Measurements from ENCODE around the gene MEI1. TPM values are rescaled to one million over a fixed set of nuclear protein-coding genes. Genes with fewer than 3 reads are reported as not detected.
"Not testable (repeated sequence)": the region's sequence is repeated elsewhere in the genome, so short reads cannot be mapped to it uniquely, and the experiment has no call there.

MEI1 gene
- total RNA-seq, 1 donor from 2014 or later, result 26.1 TPM

DNA sequence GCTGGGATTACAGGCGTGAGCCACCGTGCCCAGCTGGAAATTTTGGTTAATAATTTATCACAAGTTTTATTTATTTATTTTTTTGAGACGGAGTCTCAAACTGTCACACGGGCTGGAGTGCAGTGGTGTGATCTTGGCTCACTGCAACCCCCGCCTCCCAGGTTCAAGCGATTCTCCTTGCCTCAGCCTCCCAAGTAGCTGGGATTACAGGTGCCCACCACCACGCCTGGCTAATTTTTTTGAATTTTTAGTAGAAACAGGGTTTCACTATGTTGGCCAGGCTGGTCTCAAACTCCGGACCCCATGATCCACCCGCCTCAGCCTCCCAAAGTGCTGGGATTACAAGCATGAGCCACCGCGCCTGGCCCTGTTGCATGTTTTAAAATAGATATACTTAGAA, 12.4 kb upstream of the MEI1 start:
- H3K9me3 Mint-ChIP-seq; H3K27me3 Mint-ChIP-seq (ENCODE audit: low read depth); intact Hi-C loops (cut with micrococcal nuclease); DNase-seq (ENCODE audit: low spot score): not testable (repeated sequence)
- peak overlapping the region; percentile 99 for H3K4me3 Mint-ChIP-seq (ENCODE audit: low read depth)
- peak overlapping the region; percentile 99 for H3K27ac Mint-ChIP-seq
- peaks cover 29% of the 10 kb centered on the region for H3K36me3 Mint-ChIP-seq (ENCODE audit: low read depth)
- H3K4me1 Mint-ChIP-seq (ENCODE audit: low read depth), result peaks cover 17% of the 10 kb centered on the region

DNA sequence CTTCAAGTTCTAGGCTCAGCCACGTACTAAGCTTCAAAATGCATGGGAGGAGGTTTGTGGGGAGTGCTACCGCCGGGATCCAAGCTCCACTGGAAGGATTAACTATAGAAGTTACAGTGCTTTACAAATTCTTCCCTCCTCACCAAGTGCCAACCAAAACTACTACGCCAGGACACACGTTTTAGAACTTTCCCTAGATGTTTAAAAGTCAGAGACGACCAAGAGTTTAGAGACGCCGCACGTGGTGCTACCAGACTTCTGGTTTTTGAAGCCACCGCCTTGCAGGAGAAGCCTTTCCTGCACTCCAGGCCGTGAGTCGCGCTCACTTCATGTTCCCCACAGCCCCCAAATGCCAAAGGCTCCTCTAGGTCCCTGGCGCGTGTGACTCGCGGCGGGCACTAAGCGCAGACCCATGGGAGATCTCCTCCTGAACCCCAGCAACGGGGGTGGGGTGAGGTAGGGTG, 11.4 kb upstream of the MEI1 start:
- Mint-ChIP-seq H3K9me3 (no peaks in the 10 kb centered on the region), H3K27ac (peak overlapping the region; percentile 99), H3K27me3 (ENCODE audit: low read depth) (no peaks in the 10 kb centered on the region), H3K4me1 (ENCODE audit: low read depth) (peaks cover 14% of the 10 kb centered on the region), H3K36me3 (ENCODE audit: low read depth) (peaks cover 23% of the 10 kb centered on the region), H3K4me3 (ENCODE audit: low read depth) (peak overlapping the region; percentile 99)
- DNase-seq (ENCODE audit: low spot score), result no peak
- intact Hi-C loops (cut with micrococcal nuclease), result loop anchor here (2.0 kb wide), 2 partner anchors 171 to 253 kb away; no protein-coding TSS in a partner anchor

DNA sequence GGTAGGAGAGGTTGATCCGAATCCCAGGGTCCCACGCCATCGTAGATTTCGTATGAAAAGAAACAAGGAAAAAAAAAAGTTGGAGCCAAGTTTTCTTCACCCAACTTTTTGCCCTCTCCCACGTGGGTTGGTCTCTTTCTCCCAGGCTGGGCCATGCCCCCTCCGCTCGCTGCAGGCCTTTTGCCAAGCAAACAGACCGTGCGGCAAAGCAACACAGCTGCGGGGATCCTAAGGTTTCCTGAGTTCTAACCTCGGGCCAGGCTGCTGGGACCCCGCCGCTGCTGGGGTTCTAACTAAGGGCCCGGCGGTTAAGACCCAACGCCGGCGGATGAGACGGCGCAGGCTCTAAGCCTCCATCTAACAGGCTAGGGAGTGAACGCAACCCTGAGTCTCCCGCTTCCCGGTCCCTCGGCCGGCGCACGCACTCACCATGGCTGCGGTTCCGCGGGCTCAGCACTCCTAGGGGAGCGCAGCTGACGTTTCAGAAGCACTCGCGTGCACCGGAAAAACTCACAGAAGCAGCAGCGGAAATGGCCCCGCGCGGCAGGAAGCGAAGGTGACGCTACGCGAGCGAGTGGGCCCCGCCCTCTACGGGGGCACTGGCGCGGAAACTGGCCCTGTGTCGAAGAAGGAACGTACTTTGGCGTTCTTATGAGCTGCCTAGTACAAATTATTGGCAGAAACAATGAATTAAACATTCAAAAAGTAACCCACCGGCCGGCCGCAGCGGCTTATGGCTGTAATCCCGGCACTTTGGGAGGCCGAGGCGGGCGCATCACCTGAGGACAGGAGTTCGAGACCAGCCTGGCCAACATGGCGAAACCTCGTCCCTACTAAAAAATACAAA, 10.7 kb upstream of the MEI1 start, which contains the start of gene SNU13:
Gene SNU13 (minus strand): TSS at position 503 of the 847 bp plus-strand sequence. CDS start 71 bp downstream, at position 432.
- peak within 1 kb of the TSS; percentile 99 for H3K4me3 Mint-ChIP-seq (ENCODE audit: low read depth)
- H3K36me3 Mint-ChIP-seq (ENCODE audit: low read depth), result peaks cover 22% of the 10 kb centered on the region
- no peaks in the 10 kb centered on the region for H3K27me3 Mint-ChIP-seq (ENCODE audit: low read depth)
- H3K4me1 Mint-ChIP-seq (ENCODE audit: low read depth), result peaks cover 14% of the 10 kb centered on the region
- DNase-seq (ENCODE audit: low spot score), result peak; percentile 93
- intact Hi-C loops (cut with micrococcal nuclease), result loop anchor here (2.0 kb wide), 2 partner anchors 170 to 252 kb away; no protein-coding TSS in a partner anchor
- peak within 1 kb of the TSS; percentile 99 for H3K27ac Mint-ChIP-seq
- no peaks in the 10 kb centered on the region for H3K9me3 Mint-ChIP-seq

DNA sequence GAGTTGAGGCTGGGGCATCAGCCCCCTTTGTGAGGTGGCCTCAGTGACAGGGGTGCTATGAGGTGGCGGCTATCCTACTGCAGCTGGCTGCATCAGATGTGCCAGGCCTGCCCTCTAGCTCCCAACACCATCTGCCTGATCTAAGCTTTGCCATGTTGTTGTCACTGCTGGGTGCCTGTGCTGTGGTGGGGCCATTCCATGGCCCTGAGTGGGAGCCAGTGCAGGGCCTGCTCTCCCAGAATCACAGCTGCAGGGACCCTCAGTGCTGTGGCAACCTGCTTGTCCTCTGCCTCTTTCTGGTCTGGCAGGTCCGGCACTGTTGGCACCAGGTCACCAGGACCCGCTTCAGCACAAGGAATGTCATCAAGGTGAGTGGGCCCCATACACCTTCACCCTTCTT, 8.8 kb upstream of the MEI1 start:
- Mint-ChIP-seq H3K27ac (peak overlapping the region; percentile 67), H3K36me3 (ENCODE audit: low read depth) (peaks cover 22% of the 10 kb centered on the region), H3K4me3 (ENCODE audit: low read depth) (peak overlapping the region; percentile 66), H3K4me1 (ENCODE audit: low read depth) (peaks cover 14% of the 10 kb centered on the region), H3K9me3 (no peaks in the 10 kb centered on the region), H3K27me3 (ENCODE audit: low read depth) (no peaks in the 10 kb centered on the region)
- intact Hi-C loops (cut with micrococcal nuclease), result no loop called here
- no peak for DNase-seq (ENCODE audit: low spot score)

DNA sequence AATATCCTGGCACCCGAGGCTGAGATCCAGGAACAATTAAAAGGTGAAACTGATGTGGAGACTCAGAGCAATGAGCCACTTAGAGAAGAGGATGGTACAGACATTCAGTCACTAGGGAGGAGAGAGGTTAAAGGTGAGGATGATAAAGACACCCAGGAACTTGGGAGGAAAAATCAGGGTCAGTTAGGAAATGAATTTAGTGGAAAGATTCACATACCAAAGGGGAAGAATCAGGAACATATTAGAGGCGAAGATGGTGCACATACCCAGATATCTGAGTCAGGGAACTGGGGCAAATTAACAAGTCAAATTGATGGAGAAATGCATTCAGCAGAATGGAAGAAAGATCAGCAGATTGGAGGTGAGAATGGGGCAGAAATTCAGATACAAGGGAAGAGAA, 4.1 kb upstream of the MEI1 start:
- Mint-ChIP-seq H3K9me3 (no peaks in the 10 kb centered on the region), H3K27me3 (ENCODE audit: low read depth) (peaks cover 2% of the 10 kb centered on the region)
- intact Hi-C loops (cut with micrococcal nuclease), result loop anchor here (5.0 kb wide), 2 partner anchors 87 to 107 kb away; partner anchors contain the start of gene CCDC134

DNA sequence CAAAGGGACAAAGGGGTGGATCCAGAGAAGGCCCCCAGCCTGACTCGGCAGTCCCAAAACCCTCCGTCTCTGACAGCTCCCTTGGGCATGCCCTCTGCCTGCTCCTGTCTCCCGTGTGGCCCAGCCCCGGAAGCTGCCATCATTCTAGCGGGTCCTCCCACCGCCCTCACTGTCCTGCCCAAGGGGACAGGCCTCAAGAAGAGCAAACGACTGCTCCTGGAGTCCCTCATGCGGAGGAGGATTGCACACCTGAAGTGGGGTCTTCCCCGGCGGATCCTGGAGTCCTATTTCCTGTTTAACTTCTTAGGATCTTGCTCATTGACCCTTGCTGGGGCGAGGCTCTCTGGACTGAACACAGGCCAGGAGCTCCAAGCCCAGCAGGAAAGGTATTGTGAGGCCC, 2.6 kb upstream of the MEI1 start:
- Mint-ChIP-seq H3K36me3 (ENCODE audit: low read depth) (peaks cover 2% of the 10 kb centered on the region), H3K4me3 (ENCODE audit: low read depth) (no peak overlapping the region), H3K27me3 (ENCODE audit: low read depth) (peaks cover 2% of the 10 kb centered on the region), H3K4me1 (ENCODE audit: low read depth) (peaks cover 11% of the 10 kb centered on the region), H3K27ac (peak overlapping the region; percentile 69), H3K9me3 (no peaks in the 10 kb centered on the region)
- intact Hi-C loops (cut with micrococcal nuclease), result loop anchor here (1.0 to 5.0 kb wide), 3 partner anchors 86 to 245 kb away; partner anchors contain the start of gene CCDC134
- no peak for DNase-seq (ENCODE audit: low spot score)

More for the DNA sequence above, 4.1 kb upstream of the MEI1 start:
- H3K27ac Mint-ChIP-seq, result no peak overlapping the region
- H3K36me3 Mint-ChIP-seq (ENCODE audit: low read depth), result peaks cover 7% of the 10 kb centered on the region
- no peak for DNase-seq (ENCODE audit: low spot score)
- H3K4me3 Mint-ChIP-seq (ENCODE audit: low read depth), result no peak overlapping the region
- peaks cover 10% of the 10 kb centered on the region for H3K4me1 Mint-ChIP-seq (ENCODE audit: low read depth)

DNA sequence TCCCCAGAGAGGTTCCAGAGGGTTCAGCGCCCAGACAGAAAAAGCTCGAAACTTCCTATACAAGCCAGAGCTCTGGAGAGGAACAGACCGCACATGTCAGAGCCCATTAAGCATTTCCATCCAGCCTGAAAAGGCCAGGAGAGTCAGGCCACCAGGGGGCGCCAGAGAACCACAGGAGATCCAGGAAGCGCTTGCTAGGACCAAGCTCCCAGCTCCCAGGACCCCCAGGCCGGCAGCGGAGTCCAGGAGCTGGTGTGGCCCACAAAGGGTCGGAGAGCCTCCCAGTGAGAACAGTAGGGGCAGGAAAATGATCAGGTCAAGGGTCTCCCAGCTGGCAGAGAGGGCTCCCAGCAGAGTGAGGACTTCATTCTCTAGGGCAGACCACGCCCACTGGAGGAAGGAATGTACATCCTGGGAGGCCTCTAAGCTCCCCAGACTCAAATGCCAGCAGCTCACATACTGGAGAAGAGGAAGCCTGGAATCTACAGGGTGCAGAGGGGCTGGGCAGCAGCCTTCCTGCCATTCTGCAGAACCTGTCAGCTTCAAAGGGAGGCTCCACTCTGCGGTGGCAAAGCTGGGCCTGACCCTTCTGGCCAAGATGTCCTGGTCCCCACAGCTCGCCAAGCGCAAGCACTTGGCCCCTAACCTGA, 2.1 kb upstream of the MEI1 start:
- peak; percentile 81 for DNase-seq (ENCODE audit: low spot score)
- intact Hi-C loops (cut with micrococcal nuclease), result loop anchor here (1.0 to 5.0 kb wide), 3 partner anchors 85 to 244 kb away; partner anchors contain the start of gene CCDC134
- Mint-ChIP-seq H3K4me3 (ENCODE audit: low read depth) (no peak overlapping the region), H3K27me3 (ENCODE audit: low read depth) (peaks cover 2% of the 10 kb centered on the region), H3K27ac (peak overlapping the region; percentile 69), H3K9me3 (no peaks in the 10 kb centered on the region), H3K4me1 (ENCODE audit: low read depth) (peaks cover 11% of the 10 kb centered on the region), H3K36me3 (ENCODE audit: low read depth) (peaks cover 2% of the 10 kb centered on the region)

DNA sequence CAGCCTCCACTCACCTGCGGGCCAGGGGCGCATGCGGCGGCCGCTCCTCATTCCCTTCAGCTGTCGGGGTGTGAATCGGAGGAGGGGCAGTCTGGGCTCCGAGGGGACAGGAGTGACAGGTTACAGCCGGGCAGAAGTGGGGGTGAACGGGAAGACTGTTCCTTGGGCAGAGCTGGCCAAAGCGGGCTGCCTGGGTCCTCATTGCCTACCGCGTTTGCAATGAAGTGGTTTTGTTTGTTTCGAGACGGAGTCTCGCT, 733 bp downstream of the MEI1 start:
- H3K4me1 Mint-ChIP-seq (ENCODE audit: low read depth), result peaks cover 11% of the 10 kb centered on the region
- H3K36me3 Mint-ChIP-seq (ENCODE audit: low read depth), result peaks cover 2% of the 10 kb centered on the region
- no peaks in the 10 kb centered on the region for H3K9me3 Mint-ChIP-seq
- no peak overlapping the region for H3K4me3 Mint-ChIP-seq (ENCODE audit: low read depth)
- peaks cover 7% of the 10 kb centered on the region for H3K27me3 Mint-ChIP-seq (ENCODE audit: low read depth)
- DNase-seq (ENCODE audit: low spot score), result no peak
- intact Hi-C loops (cut with micrococcal nuclease), result no loop called here
- no peak overlapping the region for H3K27ac Mint-ChIP-seq

DNA sequence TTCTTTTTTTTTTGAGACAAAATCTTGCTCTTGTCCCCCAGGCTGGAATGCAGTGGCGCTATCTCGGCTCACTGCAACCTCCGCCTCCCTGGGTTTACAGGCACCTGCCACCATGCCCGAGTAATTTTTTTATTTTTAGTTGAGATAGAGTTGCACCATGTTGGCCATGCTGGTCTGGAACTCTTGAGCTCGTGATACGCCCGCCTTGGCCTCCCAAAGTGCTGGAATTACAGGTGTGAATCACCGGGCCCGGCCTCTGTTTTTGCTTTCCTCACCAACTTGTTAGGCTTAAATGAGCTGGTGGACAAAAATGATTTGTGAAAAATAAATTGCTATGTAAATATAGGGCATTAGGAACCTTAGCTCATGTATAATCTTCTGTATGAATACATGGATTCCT, 3.5 kb downstream of the MEI1 start:
- Mint-ChIP-seq H3K36me3 (ENCODE audit: low read depth) (peaks cover 2% of the 10 kb centered on the region), H3K27ac (no peak overlapping the region), H3K4me3 (ENCODE audit: low read depth) (no peak overlapping the region), H3K9me3 (no peaks in the 10 kb centered on the region), H3K4me1 (ENCODE audit: low read depth) (peaks cover 5% of the 10 kb centered on the region), H3K27me3 (ENCODE audit: low read depth) (peaks cover 11% of the 10 kb centered on the region)
- no peak for DNase-seq (ENCODE audit: low spot score)
- intact Hi-C loops (cut with micrococcal nuclease), result no loop called here

DNA sequence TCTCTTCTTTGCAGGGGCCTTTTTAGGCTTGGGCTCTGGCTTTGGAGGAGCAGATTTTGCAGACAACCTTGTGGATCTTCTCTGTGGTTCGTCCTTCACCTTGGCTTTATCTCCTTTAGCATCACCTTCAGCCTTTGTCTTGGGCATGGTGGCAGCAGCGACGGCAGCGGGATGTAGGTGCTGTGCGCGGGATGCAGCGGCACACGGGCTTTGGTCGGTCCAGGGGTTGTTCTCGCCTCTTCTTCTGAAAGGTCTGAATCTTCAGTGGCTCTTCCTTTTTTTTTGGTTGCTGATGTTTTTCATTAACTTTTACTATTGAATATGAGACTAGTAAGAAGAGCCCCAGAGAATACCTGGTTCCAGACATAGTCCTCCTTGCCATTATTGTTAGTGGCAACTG, 10.0 kb downstream of the MEI1 start:
- Mint-ChIP-seq H3K36me3 (ENCODE audit: low read depth) (no peaks in the 10 kb centered on the region), H3K4me3 (ENCODE audit: low read depth) (no peak overlapping the region), H3K9me3 (no peaks in the 10 kb centered on the region), H3K4me1 (ENCODE audit: low read depth) (no peaks in the 10 kb centered on the region), H3K27ac (no peak overlapping the region), H3K27me3 (ENCODE audit: low read depth) (peaks cover 17% of the 10 kb centered on the region)
- intact Hi-C loops (cut with micrococcal nuclease), result no loop called here
- no peak for DNase-seq (ENCODE audit: low spot score)

DNA sequence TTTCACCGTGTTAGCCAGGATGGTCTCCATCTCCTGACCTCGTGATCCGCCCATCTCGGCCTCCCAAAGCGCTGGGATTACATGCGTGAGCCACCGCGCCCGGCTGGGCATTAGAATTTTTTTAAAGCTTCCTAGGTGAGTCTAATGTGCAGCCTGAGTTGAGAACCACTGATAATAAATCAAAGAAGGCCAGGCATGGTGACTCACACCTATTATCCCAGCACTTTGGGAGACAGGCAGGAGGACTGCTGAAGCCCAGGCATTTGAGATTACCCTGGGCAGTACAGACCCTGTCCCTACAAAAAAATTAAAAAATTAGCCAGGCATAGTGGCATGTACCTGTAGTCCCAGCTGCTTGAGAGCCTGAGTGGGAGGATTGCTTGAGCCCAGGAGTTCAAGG, 13.7 kb downstream of the MEI1 start:
- DNase-seq (ENCODE audit: low spot score), result no peak
- no peaks in the 10 kb centered on the region for H3K36me3 Mint-ChIP-seq (ENCODE audit: low read depth)
- H3K27ac Mint-ChIP-seq, result no peak overlapping the region
- peaks cover 12% of the 10 kb centered on the region for H3K27me3 Mint-ChIP-seq (ENCODE audit: low read depth)
- no peak overlapping the region for H3K4me3 Mint-ChIP-seq (ENCODE audit: low read depth)
- H3K4me1 Mint-ChIP-seq (ENCODE audit: low read depth), result no peaks in the 10 kb centered on the region
- intact Hi-C loops (cut with micrococcal nuclease), result no loop called here
- H3K9me3 Mint-ChIP-seq, result no peaks in the 10 kb centered on the region

DNA sequence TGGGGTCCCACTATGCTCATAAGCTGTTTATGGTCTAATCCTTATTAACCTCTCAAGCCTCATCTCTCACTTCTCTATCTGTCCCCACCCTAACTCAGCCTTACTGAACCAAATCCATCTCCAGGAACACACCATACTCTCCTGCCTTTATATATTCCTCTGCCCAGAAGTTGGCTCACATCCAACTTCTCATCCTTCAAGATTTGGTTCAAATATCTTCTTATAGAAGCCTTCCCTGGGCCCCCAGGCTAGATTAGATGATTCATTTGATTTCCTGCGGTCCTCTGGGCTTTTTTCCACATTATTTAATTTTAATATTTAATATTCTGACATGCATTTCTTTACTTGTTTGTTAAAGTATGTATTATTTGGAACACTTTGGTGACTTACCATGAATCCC, 23.2 kb downstream of the MEI1 start:
- Mint-ChIP-seq H3K27ac (no peak overlapping the region), H3K4me3 (ENCODE audit: low read depth) (no peak overlapping the region), H3K9me3 (no peaks in the 10 kb centered on the region), H3K27me3 (ENCODE audit: low read depth) (peaks cover 4% of the 10 kb centered on the region), H3K4me1 (ENCODE audit: low read depth) (no peaks in the 10 kb centered on the region), H3K36me3 (ENCODE audit: low read depth) (no peaks in the 10 kb centered on the region)
- intact Hi-C loops (cut with micrococcal nuclease), result no loop called here
- DNase-seq (ENCODE audit: low spot score), result no peak
